Activated CD8-positive, alpha-beta T cell treated with anti-CD3 and anti-CD28 coated beads, Interleukin-2, amount 10 ng/mL, durations not matched to agents 7 days and 5 days (primary cell): ENCODE measurements around the gene GALNT17. TPM values are rescaled to one million over a fixed set of nuclear protein-coding genes. Genes with fewer than 3 reads are reported as not detected.
"Not testable (repeated sequence)": the region's sequence is repeated elsewhere in the genome, so short reads cannot be mapped to it uniquely, and the experiment has no call there.

Experiments
- ATAC-seq: fragments of 150-1000 bp; cut with Tn5 transposase; one replicate; pipeline ENCODE4 v1.10.0; 2021; ENCODE audit warnings: moderate library complexity
- CTCF ChIA-PET: fragments of 350-600 bp; sonication (Branson Sonifier 250); formaldehyde crosslinking; loops from one replicate; lab custom pipeline; 2021; ENCODE audit warnings: antibody characterized with exemption; lab: Charles Lee
- POLR2A ChIA-PET: fragments of 350-600 bp; sonication (Branson Sonifier 250); formaldehyde crosslinking; loops from one replicate; lab custom pipeline; 2021; ENCODE audit warnings: antibody characterized with exemption; lab: Charles Lee
- DNase-seq: peaks from one replicate; pipeline ENCODE4 v3.0.0-alpha.2; 2020
- H3K27ac Mint-ChIP-seq: one replicate; pipeline ENCODE4 v1.8.0; 2021; ENCODE audit warnings: mild to moderate bottlenecking, mixed read lengths
- H3K27me3 Mint-ChIP-seq: one replicate; pipeline ENCODE4 v1.8.0; 2021; ENCODE audit warnings: low read depth, mixed read lengths
- H3K36me3 Mint-ChIP-seq: one replicate; pipeline ENCODE4 v1.8.0; 2021; ENCODE audit warnings: low read depth, mixed read lengths
- H3K4me1 Mint-ChIP-seq: one replicate; pipeline ENCODE4 v1.8.0; 2021; ENCODE audit warnings: low read depth, mixed read lengths
- H3K4me3 Mint-ChIP-seq: one replicate; pipeline ENCODE4 v1.8.0; 2021; ENCODE audit warnings: mild to moderate bottlenecking, mixed read lengths
- H3K9me3 Mint-ChIP-seq: one replicate; pipeline ENCODE4 v1.8.0; 2022; ENCODE audit warnings: mixed read lengths; ENCODE audit not compliant: insufficient read depth
- total RNA-seq, 2 experiments: library from RNA; stranded (reverse); gene quantifications; one replicate each; pipeline ENCODE4 v1.2.3, GENCODE V29; 2021

GALNT17 gene
- total RNA-seq, 2 experiments from 2014 or later = not detected

- H3K27me3 Mint-ChIP-seq, H3K4me3 Mint-ChIP-seq, H3K36me3 Mint-ChIP-seq, CTCF ChIA-PET, H3K27ac Mint-ChIP-seq, H3K4me1 Mint-ChIP-seq, DNase-seq, POLR2A ChIA-PET, ATAC-seq: not testable (repeated sequence)
- H3K9me3 Mint-ChIP-seq = peaks cover 10% of the 10 kb centered on the region
These were observed 80.5 kb downstream of the GALNT17 start for GRCh38 chr7:71212433-71212832.

GRCh38 chr7:71216211-71216610, 84.3 kb downstream of the GALNT17 start:
- H3K27ac Mint-ChIP-seq = no peak overlapping the region
- DNase-seq (no peak), ATAC-seq (no peak)
- ChIA-PET POLR2A (no interaction called here), CTCF (no interaction called here)
- no peak overlapping the region for H3K4me3 Mint-ChIP-seq
- peaks cover 10% of the 10 kb centered on the region for H3K9me3 Mint-ChIP-seq
- no peaks in the 10 kb centered on the region for H3K27me3 Mint-ChIP-seq
- no peaks in the 10 kb centered on the region for H3K36me3 Mint-ChIP-seq
- no peaks in the 10 kb centered on the region for H3K4me1 Mint-ChIP-seq

DNA sequence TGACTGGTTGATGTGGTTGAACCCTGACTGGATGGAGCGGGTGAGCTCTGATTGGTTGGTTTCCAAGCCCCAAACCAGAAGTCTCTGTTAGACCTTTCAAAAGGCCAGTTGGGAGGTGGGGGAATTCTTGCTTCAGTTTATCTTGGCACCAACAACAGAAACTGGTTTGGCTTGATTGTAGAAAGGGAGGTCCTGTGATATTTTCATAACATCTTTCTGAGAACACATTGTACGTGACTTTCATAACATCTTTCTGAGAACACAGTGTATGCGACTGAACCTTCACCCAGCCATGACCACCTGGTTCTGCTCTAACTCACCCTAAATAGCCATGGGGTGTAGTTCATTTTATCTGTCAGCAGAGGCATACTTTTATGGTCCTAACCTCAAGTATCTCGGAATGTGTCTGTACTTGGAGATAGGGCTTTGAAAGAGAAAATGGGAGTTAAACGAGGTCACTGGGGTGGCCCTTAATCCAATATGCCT, 88.3 kb downstream of the GALNT17 start:
- no peak overlapping the region for H3K27ac Mint-ChIP-seq
- ChIA-PET CTCF (no interaction called here), POLR2A (no interaction called here)

DNA sequence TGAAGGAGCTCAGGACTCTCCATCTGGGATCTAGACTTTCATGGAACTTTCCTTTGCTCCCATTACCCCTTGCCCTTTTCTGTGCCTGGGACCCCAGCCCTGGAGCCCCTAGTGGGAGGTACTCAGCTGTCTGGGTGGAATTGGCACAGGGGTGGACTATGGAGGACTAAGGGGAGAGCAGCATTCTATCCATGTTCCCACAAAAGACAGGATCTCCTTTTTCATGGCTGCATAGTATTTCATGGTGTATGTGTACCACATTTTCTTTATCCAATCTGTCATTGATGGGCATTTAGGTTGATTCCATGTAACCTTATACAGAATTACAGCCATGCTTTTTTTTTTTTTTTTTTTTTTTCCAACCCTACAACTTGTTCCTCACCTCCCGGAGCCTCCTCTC, 89.1 kb downstream of the GALNT17 start:
- Mint-ChIP-seq H3K27me3 (no peaks in the 10 kb centered on the region), H3K4me1 (no peaks in the 10 kb centered on the region), H3K36me3 (no peaks in the 10 kb centered on the region), H3K4me3 (no peak overlapping the region), H3K9me3 (peaks cover 7% of the 10 kb centered on the region), H3K27ac (no peak overlapping the region)
- CTCF ChIA-PET = no interaction called here
- POLR2A ChIA-PET = no interaction called here
- ATAC-seq (no peak), DNase-seq (no peak)

More for the DNA sequence above, 88.3 kb downstream of the GALNT17 start:
- no peak for ATAC-seq
- no peak for DNase-seq
- H3K36me3 Mint-ChIP-seq = no peaks in the 10 kb centered on the region
- no peaks in the 10 kb centered on the region for H3K4me1 Mint-ChIP-seq
- H3K9me3 Mint-ChIP-seq = peaks cover 10% of the 10 kb centered on the region
- no peak overlapping the region for H3K4me3 Mint-ChIP-seq
- no peaks in the 10 kb centered on the region for H3K27me3 Mint-ChIP-seq

DNA sequence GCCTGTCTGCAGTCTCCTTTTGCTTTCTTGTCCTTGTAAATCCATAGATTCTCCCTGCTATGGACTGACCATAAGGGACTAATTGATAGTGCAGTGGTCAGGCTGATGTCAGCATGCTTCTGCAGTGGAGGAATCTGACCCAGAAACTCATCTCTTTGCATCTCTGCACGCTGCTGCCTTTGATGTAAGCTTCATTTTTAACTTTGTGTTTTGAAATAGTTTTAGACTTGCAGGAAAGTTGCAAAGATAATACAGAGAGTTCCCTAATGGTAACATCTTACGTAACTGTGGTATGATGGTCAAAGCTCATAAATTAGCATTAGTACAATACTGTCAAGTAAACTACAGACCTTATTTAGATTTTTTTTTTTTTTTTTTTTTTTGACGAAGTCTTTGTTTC, 89.6 kb downstream of the GALNT17 start:
- no peaks in the 10 kb centered on the region for H3K36me3 Mint-ChIP-seq
- H3K27me3 Mint-ChIP-seq = no peaks in the 10 kb centered on the region
- CTCF ChIA-PET = no interaction called here
- H3K27ac Mint-ChIP-seq = no peak overlapping the region
- peaks cover 9% of the 10 kb centered on the region for H3K9me3 Mint-ChIP-seq
- H3K4me3 Mint-ChIP-seq = no peak overlapping the region
- DNase-seq = no peak
- POLR2A ChIA-PET = no interaction called here
- H3K4me1 Mint-ChIP-seq = no peaks in the 10 kb centered on the region
- no peak for ATAC-seq

DNA sequence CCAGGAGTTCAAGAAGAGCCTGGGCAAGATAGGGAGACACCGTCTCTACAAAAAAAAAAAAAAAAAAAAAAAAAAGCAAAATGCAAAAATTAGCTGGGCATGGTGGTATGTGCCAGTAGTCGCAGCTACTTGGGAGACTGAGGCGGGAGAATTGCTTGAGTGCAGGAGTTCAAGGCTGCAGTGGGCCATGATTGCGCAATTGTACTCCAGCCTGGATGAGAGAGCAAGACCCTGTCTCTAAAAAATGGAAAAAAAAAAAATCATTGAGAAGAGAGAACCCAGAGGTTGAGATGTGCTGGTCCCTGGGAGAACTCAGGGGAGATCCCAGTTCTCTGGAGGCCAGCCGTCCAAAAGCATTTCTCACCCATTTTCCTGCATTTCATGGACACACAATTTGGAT, 95.2 kb downstream of the GALNT17 start:
- H3K36me3 Mint-ChIP-seq = no peaks in the 10 kb centered on the region
- no peaks in the 10 kb centered on the region for H3K27me3 Mint-ChIP-seq
- peaks cover 8% of the 10 kb centered on the region for H3K9me3 Mint-ChIP-seq
- ChIA-PET CTCF (no interaction called here), POLR2A (no interaction called here)
- H3K27ac Mint-ChIP-seq = no peak overlapping the region
- ATAC-seq (no peak), DNase-seq (no peak)
- H3K4me3 Mint-ChIP-seq = no peak overlapping the region
- no peaks in the 10 kb centered on the region for H3K4me1 Mint-ChIP-seq

DNA sequence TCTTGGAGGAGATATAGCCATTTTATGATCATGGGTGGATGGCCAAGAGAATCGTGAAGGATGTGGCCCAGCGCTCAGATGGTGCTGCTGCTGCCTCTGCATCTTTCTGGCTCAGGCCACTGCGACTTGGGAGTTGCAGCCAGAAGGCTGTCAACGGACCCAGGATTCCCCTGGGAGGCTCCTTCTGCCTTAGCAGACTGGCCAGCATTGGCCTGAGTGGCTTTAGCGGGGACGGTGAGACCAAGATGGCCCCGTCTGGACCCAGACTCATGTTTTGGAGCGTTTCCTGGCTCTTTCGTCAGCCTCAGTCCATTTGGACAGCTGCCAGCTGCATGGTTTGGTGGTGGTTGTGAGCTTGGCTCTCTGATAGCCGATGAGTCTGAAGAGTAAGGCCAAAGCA, 97.2 kb downstream of the GALNT17 start:
- ChIA-PET POLR2A (no interaction called here), CTCF (no interaction called here)
- no peak for ATAC-seq
- Mint-ChIP-seq H3K9me3 (peaks cover 18% of the 10 kb centered on the region), H3K4me1 (no peaks in the 10 kb centered on the region), H3K36me3 (no peaks in the 10 kb centered on the region), H3K27ac (no peak overlapping the region), H3K4me3 (no peak overlapping the region), H3K27me3 (no peaks in the 10 kb centered on the region)
- DNase-seq = no peak

- POLR2A ChIA-PET = no interaction called here
- Mint-ChIP-seq H3K27me3 (no peaks in the 10 kb centered on the region), H3K4me3 (no peak overlapping the region), H3K9me3 (peaks cover 18% of the 10 kb centered on the region), H3K36me3 (no peaks in the 10 kb centered on the region), H3K4me1 (no peaks in the 10 kb centered on the region), H3K27ac (no peak overlapping the region)
- CTCF ChIA-PET = no interaction called here
- ATAC-seq = no peak
- DNase-seq = no peak
These were observed 97.8 kb downstream of the GALNT17 start for GRCh38 chr7:71229699-71230098.

DNA sequence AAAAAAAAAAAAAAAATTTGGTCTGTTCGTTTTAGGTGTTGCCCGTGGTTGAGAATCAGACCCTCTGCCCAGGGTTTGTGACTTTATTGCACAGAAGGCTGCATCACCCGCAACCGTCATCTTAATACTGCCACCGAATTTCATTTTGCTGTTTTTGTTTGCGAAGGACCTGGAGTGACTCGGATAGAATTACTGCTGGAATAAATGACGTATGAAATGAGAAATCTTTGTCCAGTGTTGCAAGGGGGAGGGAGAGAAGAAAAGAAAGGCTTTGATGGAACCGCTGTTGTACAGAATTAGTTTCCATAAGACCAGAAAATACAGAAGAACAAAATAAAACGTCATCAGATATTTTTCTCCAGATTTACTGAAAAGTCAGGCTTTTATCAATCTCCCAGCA, 103.3 kb downstream of the GALNT17 start:
- Mint-ChIP-seq H3K9me3 (peaks cover 14% of the 10 kb centered on the region), H3K4me1 (no peaks in the 10 kb centered on the region), H3K27me3 (no peaks in the 10 kb centered on the region), H3K36me3 (no peaks in the 10 kb centered on the region), H3K4me3 (no peak overlapping the region), H3K27ac (no peak overlapping the region)
- DNase-seq = no peak
- CTCF ChIA-PET = no interaction called here
- no peak for ATAC-seq
- POLR2A ChIA-PET = no interaction called here

- peaks cover 22% of the 10 kb centered on the region for H3K9me3 Mint-ChIP-seq
- ATAC-seq = no peak
- no peak overlapping the region for H3K27ac Mint-ChIP-seq
- ChIA-PET POLR2A (no interaction called here), CTCF (no interaction called here)
- no peaks in the 10 kb centered on the region for H3K36me3 Mint-ChIP-seq
- no peak overlapping the region for H3K4me3 Mint-ChIP-seq
- H3K27me3 Mint-ChIP-seq = no peaks in the 10 kb centered on the region
- no peak for DNase-seq
- H3K4me1 Mint-ChIP-seq = no peaks in the 10 kb centered on the region
These were observed 104.5 kb downstream of the GALNT17 start for GRCh38 chr7:71236230-71237105.

DNA sequence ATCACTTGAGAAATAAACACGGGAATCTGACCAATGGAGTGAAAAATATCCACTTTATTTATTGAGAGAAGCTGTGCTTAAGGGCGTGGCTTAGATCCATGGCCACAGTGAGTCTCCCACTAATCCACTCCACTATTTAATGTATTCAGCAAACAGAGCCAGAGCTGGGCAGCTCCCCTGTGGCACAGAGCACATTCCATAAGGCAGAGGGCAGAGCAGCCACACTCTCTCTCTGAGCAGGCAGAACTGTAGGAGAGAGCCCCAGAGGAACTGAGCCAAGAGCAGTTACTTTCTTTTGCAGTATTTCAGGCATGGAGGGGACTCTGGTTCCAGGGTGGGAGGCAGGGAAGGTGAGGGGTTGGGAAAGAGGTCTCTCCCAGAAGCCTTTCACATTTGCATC, 106.0 kb downstream of the GALNT17 start:
- no peak for DNase-seq
- POLR2A ChIA-PET = no interaction called here
- no peaks in the 10 kb centered on the region for H3K36me3 Mint-ChIP-seq
- no peaks in the 10 kb centered on the region for H3K27me3 Mint-ChIP-seq
- H3K9me3 Mint-ChIP-seq = peaks cover 19% of the 10 kb centered on the region
- CTCF ChIA-PET = no interaction called here
- no peak overlapping the region for H3K27ac Mint-ChIP-seq
- H3K4me3 Mint-ChIP-seq = no peak overlapping the region
- no peak for ATAC-seq
- no peaks in the 10 kb centered on the region for H3K4me1 Mint-ChIP-seq

DNA sequence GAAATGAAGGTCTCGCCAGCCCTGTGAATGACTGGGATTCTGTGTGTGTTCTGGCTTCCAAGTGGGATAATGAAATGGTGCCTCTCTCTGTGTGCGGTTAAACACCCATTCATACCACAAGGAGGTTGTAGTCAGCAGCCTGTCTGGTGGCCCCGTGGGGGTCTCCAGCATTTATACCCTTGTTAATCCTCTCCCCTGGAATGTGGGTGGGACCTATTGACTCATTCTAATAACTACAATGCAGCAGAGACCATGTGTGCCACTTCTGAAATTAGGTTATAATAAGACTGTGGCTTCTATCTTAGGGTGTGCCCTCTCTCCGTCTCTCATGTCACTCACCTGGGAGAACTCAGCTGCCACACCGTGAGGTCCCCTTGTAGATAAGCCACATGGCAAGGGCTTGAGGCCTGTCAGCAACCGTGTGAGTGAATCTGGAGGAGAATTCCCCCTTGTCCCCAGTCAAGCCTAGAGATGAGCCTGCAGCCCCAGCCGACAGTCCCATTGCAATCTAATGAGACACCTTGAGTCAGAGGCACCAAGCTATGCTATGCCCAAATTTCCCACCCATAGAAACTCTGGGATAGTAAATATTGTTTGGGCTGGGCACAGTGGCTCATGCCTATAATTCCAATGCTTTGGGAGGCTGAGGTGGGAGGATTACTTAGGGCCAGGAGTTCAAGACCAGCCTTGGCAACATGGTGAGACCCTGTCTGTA, 106.8 kb downstream of the GALNT17 start:
- Mint-ChIP-seq H3K4me1 (no peaks in the 10 kb centered on the region), H3K4me3 (no peak overlapping the region), H3K27ac (no peak overlapping the region), H3K9me3 (peaks cover 18% of the 10 kb centered on the region), H3K27me3 (no peaks in the 10 kb centered on the region), H3K36me3 (no peaks in the 10 kb centered on the region)
- POLR2A ChIA-PET = no interaction called here
- DNase-seq (no peak), ATAC-seq (no peak)
- CTCF ChIA-PET = no interaction called here
